H1 (cell line): ENCODE results near the gene SPHK1. TPM values are rescaled to one million over a fixed set of nuclear protein-coding genes. Genes with fewer than 3 reads are reported as not detected.
"Not testable (repeated sequence)": the region's sequence is repeated elsewhere in the genome, so short reads cannot be mapped to it uniquely, and the experiment has no call there.

ENCODE experiments used
- CTCF ChIA-PET: fragments of 300-600 bp; sonication (Branson Sonifier 250); formaldehyde crosslinking; loops from one replicate; lab custom pipeline; 2021; ENCODE audit not compliant: partially characterized antibody; lab: Charles Lee
- POLR2A ChIA-PET: fragments of 300-600 bp; sonication (Branson Sonifier 250); formaldehyde crosslinking; loops from one replicate; lab custom pipeline; 2021; ENCODE audit warnings: inconsistent platforms; ENCODE audit not compliant: partially characterized antibody; lab: Charles Lee
- DNase-seq, 2 experiments: peaks; one replicate each; pipeline versions ENCODE4 v3.0.0 to v3.0.0-alpha.2; 2010 to 2022; ENCODE audit warnings: low spot score in 2 of 2, low read depth in 1 of 2, mixed read lengths in 1 of 2
- FAIRE-seq: peaks from 2 replicates; lab custom pipeline; 2011; peaks lifted over from hg19 to GRCh38; lab: Jason Lieb, UNC
- H2AFZ ChIP-seq: 2 replicates; pipeline ENCODE4 v1.8.1; 2012; ENCODE audit warnings: low read length, inconsistent platforms
- H2AK5ac ChIP-seq: 2 replicates; pipeline ENCODE4 v1.6.1; 2013; ENCODE audit warnings: low read depth, low read length
- H2BK120ac ChIP-seq: replicated peaks from 2 replicates; pipeline ENCODE3; 2013; ENCODE audit warnings: low read depth, low read length, inconsistent platforms
- H2BK12ac ChIP-seq: 2 replicates; pipeline ENCODE4 v1.6.1; 2013; ENCODE audit warnings: low read depth, low read length
- H2BK15ac ChIP-seq: 2 replicates; pipeline ENCODE4 v1.6.1; 2013; ENCODE audit warnings: low read length
- H2BK20ac ChIP-seq: 2 replicates; pipeline ENCODE4 v1.6.1; 2013; ENCODE audit warnings: low read length
- H2BK5ac ChIP-seq: 2 replicates; pipeline ENCODE4 v1.6.1; 2013; ENCODE audit warnings: low read depth, low read length
- H3K14ac ChIP-seq: 2 replicates; pipeline ENCODE4 v1.6.1; 2013; ENCODE audit warnings: inconsistent platforms; ENCODE audit not compliant: insufficient read length
- H3K18ac ChIP-seq: 2 replicates; pipeline ENCODE4 v1.6.1; 2013; ENCODE audit warnings: low read length; ENCODE audit errors: extremely low read depth
- H3K23ac ChIP-seq: 2 replicates; pipeline ENCODE4 v1.6.1; 2013; ENCODE audit warnings: inconsistent platforms; ENCODE audit not compliant: insufficient read length
- H3K23me2 ChIP-seq: 2 replicates; pipeline ENCODE4 v1.6.1; 2013; ENCODE audit warnings: low read depth, low read length
- H3K27ac ChIP-seq: 2 replicates; pipeline ENCODE4 v1.6.1; 2011; ENCODE audit warnings: low read depth, low read length, inconsistent platforms
- H3K27me3 ChIP-seq, 4 experiments: replicated peaks in 1 of 4; 1 replicate in 1 of 4; 2 replicates in 3 of 4; pipeline versions ENCODE4 v1.6.1 to v1.8.1; 2011 to 2013; ENCODE audit warnings: low read length in 3 of 4, mild to moderate bottlenecking in 3 of 4, inconsistent platforms in 2 of 4, mixed read lengths in 2 of 4, moderate library complexity in 1 of 4; ENCODE audit not compliant: control insufficient read depth in 3 of 4, insufficient read depth in 3 of 4; ENCODE audit errors: extremely low read depth in 1 of 4
- H3K36me3 ChIP-seq, 4 experiments: 2 replicates each; pipeline versions ENCODE4 v1.6.1 to v1.8.1; 2011 to 2013; ENCODE audit warnings: mild to moderate bottlenecking in 4 of 4, low read length in 3 of 4, moderate library complexity in 2 of 4, control low read depth in 1 of 4, inconsistent platforms in 1 of 4; ENCODE audit not compliant: insufficient read depth in 4 of 4, control insufficient read depth in 2 of 4
- H3K4ac ChIP-seq: replicated peaks from 2 replicates; pipeline ENCODE3; 2013; ENCODE audit warnings: low read length, low read depth, mixed read lengths, inconsistent platforms; ENCODE audit not compliant: insufficient read length
- H3K4me1 ChIP-seq, 4 experiments: replicated peaks in 1 of 4; 1 replicate in 1 of 4; 2 replicates in 3 of 4; pipeline versions ENCODE4 v1.6.1 to v1.8.1; 2011 to 2013; ENCODE audit warnings: low read length in 3 of 4, inconsistent platforms in 2 of 4, mixed read lengths in 1 of 4; ENCODE audit not compliant: insufficient read depth in 4 of 4, control insufficient read depth in 3 of 4
- H3K4me2 ChIP-seq, 2 experiments: 2 replicates each; pipeline versions ENCODE4 v1.6.1 to v1.8.1; 2011 to 2013; ENCODE audit warnings: low read depth in 2 of 2, low read length in 2 of 2, control low read depth in 1 of 2, inconsistent platforms in 1 of 2, mild to moderate bottlenecking in 1 of 2; ENCODE audit not compliant: insufficient read depth in 1 of 2
- H3K4me3 ChIP-seq, 4 experiments: fragments of 200-600, 300-600 bp in 1 of 4; sonication (generic), shearing (Covaris generic), sonication (Bioruptor Twin) in 1 of 4; 2 replicates each; pipeline versions ENCODE4 v1.5.1 to v1.8.1; 2011 to 2016; ENCODE audit warnings: low read length in 4 of 4, low read depth in 3 of 4, control low read depth in 2 of 4, inconsistent platforms in 2 of 4, mild to moderate bottlenecking in 2 of 4, mixed read lengths in 1 of 4, moderate library complexity in 1 of 4; ENCODE audit not compliant: insufficient read depth in 2 of 4; ENCODE audit errors: extremely low read depth in 1 of 4
- H3K56ac ChIP-seq: replicated peaks from 2 replicates; pipeline ENCODE3; 2013; ENCODE audit warnings: low read depth, mild to moderate bottlenecking, mixed read lengths, low read length, inconsistent platforms; ENCODE audit not compliant: insufficient read length
- H3K79me1 ChIP-seq: 2 replicates; pipeline ENCODE4 v1.6.1; 2013; ENCODE audit warnings: low read depth, low read length, control low read depth
- H3K79me2 ChIP-seq, 2 experiments: 2 replicates each; pipeline versions ENCODE4 v1.6.1 to v1.8.1; 2012 to 2013; ENCODE audit warnings: low read length in 2 of 2, mild to moderate bottlenecking in 2 of 2, inconsistent platforms in 1 of 2; ENCODE audit not compliant: insufficient read depth in 2 of 2, control insufficient read depth in 1 of 2
- H3K9ac ChIP-seq, 4 experiments: replicated peaks in 1 of 4; 1 replicate in 1 of 4; 2 replicates in 3 of 4; pipeline versions ENCODE4 v1.6.1 to v1.8.1; 2011 to 2013; ENCODE audit warnings: low read depth in 3 of 4, low read length in 3 of 4, control low read depth in 2 of 4, mild to moderate bottlenecking in 2 of 4, moderate library complexity in 2 of 4, inconsistent platforms in 1 of 4; ENCODE audit errors: extremely low read depth in 1 of 4
- H3K9me3 ChIP-seq, 2 experiments: 2 replicates each; pipeline versions ENCODE4 v1.6.1 to v1.8.1; 2012 to 2013; ENCODE audit warnings: mild to moderate bottlenecking in 2 of 2, moderate library complexity in 2 of 2, control low read depth in 1 of 2, inconsistent platforms in 1 of 2, low read depth in 1 of 2, low read length in 1 of 2, mixed read lengths in 1 of 2; ENCODE audit not compliant: insufficient read depth in 2 of 2
- H4K20me1 ChIP-seq, 2 experiments: replicated peaks in 1 of 2; 2 replicates each; pipeline versions ENCODE3 to v1.8.1; 2011 to 2013; ENCODE audit warnings: inconsistent platforms in 2 of 2, low read length in 2 of 2, mild to moderate bottlenecking in 1 of 2; ENCODE audit not compliant: insufficient read depth in 2 of 2, control insufficient read depth in 1 of 2
- H4K5ac ChIP-seq: 2 replicates; pipeline ENCODE4 v1.6.1; 2013; ENCODE audit warnings: low read length, low read depth, mixed read lengths, inconsistent platforms; ENCODE audit not compliant: insufficient read length
- H4K8ac ChIP-seq: 2 replicates; pipeline ENCODE4 v1.8.0; 2013; ENCODE audit warnings: mild to moderate bottlenecking, moderate library complexity, low read length, inconsistent platforms; ENCODE audit not compliant: insufficient read depth; ENCODE audit errors: extremely low read depth
- H4K91ac ChIP-seq: replicated peaks from 2 replicates; pipeline ENCODE3; 2013; ENCODE audit warnings: low read length, mixed read lengths, inconsistent platforms; ENCODE audit not compliant: insufficient read length
- WGBS, 2 experiments: shearing (Covaris generic) in 1 of 2; methylation state at CpG; one replicate each; pipeline versions ENCODE4 v1.1.6 to v1.1.7; 2013 to 2015; ENCODE audit warnings: low lambda C conversion rate in 2 of 2, mixed read lengths in 2 of 2, inconsistent platforms in 1 of 2, low coverage in 1 of 2, missing lambda C conversion rate in 1 of 2; ENCODE audit not compliant: insufficient replicate concordance in 2 of 2, insufficient coverage in 1 of 2, insufficient read length in 1 of 2; ENCODE audit errors: extremely low coverage in 1 of 2, missing lambda C conversion rate in 1 of 2; 5-methylcytosine and 5-hydroxymethylcytosine counted together
- polyA plus RNA-seq, 7 experiments: library from polyadenylated mRNA; depleted of rRNA in 3 of 7; stranded (reverse) in 5 of 7; unstranded in 2 of 7; fragments of >200 nt in 5 of 7; fragments of 200-250 nt in 2 of 7; gene quantifications; 1 replicate in 5 of 7; 2 replicates in 1 of 7; 4 replicates in 1 of 7; pipeline versions ENCODE4 v1.2.1 to v1.2.3, GENCODE V29; 2011 to 2013; ENCODE audit warnings: missing spikeins in 2 of 7, mixed read lengths in 2 of 7
- total RNA-seq: library from RNA; stranded (reverse); fragmentation: NEBNext Ultra II Directional; extraction: Animal tissue kit (Norgen Biotek cat#: 25700); gene quantifications from 2 replicates; pipeline ENCODE4 v1.2.1, GENCODE V29; 2021

Gene SPHK1
- total and polyA plus RNA-seq, 2 of the 8 experiments (the other 6 are each of a cell fraction or from before 2014, with no cell fraction given), result 2.4 TPM

DNA sequence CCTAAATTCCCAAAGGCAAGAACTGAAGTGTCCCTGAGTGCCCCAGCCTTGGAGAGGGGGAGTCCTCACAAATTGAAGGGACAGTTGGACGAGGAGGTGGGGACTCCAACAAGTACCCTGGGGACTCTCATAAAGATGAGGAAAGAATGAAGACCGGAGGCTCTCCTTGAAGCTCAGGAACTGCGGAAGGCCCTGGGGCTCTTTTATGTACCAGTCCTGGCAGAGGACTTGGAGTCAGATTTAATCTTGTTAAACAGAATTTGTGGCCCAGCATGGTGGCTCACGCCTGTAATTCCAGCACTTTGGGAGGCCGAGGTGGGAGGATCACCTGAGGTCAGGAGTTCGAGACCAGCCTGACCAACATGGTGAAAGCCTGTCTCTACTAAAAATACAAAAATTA, 24.6 kb upstream of the SPHK1 start:
- H3K4me1 ChIP-seq, H2BK120ac ChIP-seq, FAIRE-seq, H4K5ac ChIP-seq, H3K4me3 ChIP-seq, H4K91ac ChIP-seq, H3K18ac ChIP-seq, H3K27me3 ChIP-seq, H4K20me1 ChIP-seq, H2AK5ac ChIP-seq, H3K9ac ChIP-seq, H2BK12ac ChIP-seq, DNase-seq, H3K79me1 ChIP-seq, H4K8ac ChIP-seq, H2AFZ ChIP-seq, H2BK15ac ChIP-seq, H3K79me2 ChIP-seq, H3K36me3 ChIP-seq, H3K56ac ChIP-seq, POLR2A ChIA-PET, H3K9me3 ChIP-seq, H3K23ac ChIP-seq, H3K23me2 ChIP-seq, H3K27ac ChIP-seq, H3K4me2 ChIP-seq, H2BK5ac ChIP-seq, H3K4ac ChIP-seq, H3K14ac ChIP-seq, H2BK20ac ChIP-seq: not testable (repeated sequence)
- 87% methylated on average over 6 of the region's 6 CpGs; no CpG with 5 or more reads in 1 of the 2 experiments for WGBS, 2 experiments
- CTCF ChIA-PET, result interaction anchor here (1.4 to 29.3 kb wide), 2 partner anchors 27 to 58 kb away, joined by 4 to 635 read pairs; partner anchors contain the start of gene SPHK1
